ENCODE measurements around the gene MICAL1. TPM values are rescaled to one million over a fixed set of nuclear protein-coding genes. Genes with fewer than 3 reads are reported as not detected.
A peak's percentile ranks its signal among the peaks of the same experiment; 100 is the strongest.

MICAL1 gene
- total RNA-seq, 4 donors from 2014 or later = 14.3 to 33.6 (median 21.7) TPM

DNA sequence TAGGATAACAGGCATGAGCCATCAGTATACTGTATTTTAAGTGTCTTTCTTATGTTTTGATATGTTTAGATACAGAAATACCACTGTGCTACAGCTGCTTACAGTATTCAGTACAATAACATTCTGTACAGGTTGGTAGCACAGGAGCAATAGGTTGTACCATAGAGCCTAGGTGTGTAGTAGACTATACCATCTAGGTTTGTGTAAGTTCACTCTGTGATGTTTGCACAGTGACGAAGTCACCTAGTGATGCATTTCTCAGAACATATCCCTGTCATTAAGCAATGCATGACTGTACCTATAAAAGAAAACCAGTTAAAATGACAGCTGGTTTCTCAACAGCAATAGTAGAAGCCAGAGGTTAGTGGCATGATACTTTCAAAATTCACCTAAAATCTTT, 30.5 kb upstream of the MICAL1 start:
- intact Hi-C loops (cut with DNase I) = no loop called here
- peaks cover 10 to 14% of the 10 kb centered on the region in 2 donors for H3K4me1 ChIP-seq
- H3K9me3 ChIP-seq = no peaks in the 10 kb centered on the region
- DNase-seq = no peak
- H3K27me3 ChIP-seq = no peaks in the 10 kb centered on the region
- H3K27ac ChIP-seq = no peak overlapping the region
- no peak overlapping the region for H3K4me3 ChIP-seq (replicated peaks in 1 of 3)
- H3K36me3 ChIP-seq = no peaks in the 10 kb centered on the region
- TF ChIP-seq, protein P1, sequence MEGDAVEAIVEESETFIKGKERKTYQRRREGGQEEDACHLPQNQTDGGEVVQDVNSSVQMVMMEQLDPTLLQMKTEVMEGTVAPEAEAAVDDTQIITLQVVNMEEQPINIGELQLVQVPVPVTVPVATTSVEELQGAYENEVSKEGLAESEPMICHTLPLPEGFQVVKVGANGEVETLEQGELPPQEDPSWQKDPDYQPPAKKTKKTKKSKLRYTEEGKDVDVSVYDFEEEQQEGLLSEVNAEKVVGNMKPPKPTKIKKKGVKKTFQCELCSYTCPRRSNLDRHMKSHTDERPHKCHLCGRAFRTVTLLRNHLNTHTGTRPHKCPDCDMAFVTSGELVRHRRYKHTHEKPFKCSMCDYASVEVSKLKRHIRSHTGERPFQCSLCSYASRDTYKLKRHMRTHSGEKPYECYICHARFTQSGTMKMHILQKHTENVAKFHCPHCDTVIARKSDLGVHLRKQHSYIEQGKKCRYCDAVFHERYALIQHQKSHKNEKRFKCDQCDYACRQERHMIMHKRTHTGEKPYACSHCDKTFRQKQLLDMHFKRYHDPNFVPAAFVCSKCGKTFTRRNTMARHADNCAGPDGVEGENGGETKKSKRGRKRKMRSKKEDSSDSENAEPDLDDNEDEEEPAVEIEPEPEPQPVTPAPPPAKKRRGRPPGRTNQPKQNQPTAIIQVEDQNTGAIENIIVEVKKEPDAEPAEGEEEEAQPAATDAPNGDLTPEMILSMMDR (IDR thresholded peaks at IDR 0.05) = no peak
- 94% methylated on average over 1 of the region's 1 CpG for WGBS, 2 donors

DNA sequence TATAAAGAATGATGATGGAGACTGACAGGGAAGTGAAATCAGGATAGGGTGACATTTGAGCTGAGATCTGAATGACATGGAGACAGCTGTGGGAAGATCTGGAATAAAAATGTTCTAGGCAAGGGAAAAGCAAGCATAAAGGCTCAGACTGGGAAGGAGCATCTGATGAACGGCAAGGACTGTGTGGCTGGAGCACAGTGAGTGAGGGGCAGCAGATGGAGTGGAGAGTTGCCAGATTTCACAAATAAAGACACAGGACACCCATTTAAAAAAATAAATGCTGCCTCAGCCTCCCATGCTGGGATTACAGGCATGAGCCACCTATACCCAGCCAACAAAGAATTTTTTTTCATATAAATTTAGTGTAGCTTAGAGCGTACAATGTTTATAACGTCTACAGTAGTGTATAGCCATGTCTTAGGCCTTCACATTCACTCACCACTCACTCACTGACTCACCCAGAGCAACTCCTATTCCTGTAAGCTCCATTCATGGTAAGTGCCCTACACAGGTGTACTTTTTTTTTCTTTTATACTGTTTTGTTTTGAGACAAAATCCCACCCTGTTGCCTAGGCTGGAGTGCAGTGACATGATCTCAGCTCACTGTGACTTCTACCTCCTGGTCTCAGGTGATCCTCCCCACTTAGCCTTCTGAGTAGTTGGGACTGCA, 29.8 kb upstream of the MICAL1 start:
- TF ChIP-seq, protein P1 (IDR thresholded peaks at IDR 0.05) = no peak
- no peak for TF ChIP-seq POLR2A (IDR thresholded peaks at IDR 0.05)
- Histone ChIP-seq H3K27ac (no peak overlapping the region), H3K4me3 (replicated peaks in 1 of 3) (no peak overlapping the region), H3K4me1 (peaks cover 17 to 20% of the 10 kb centered on the region in 2 donors), H3K27me3 (no peaks in the 10 kb centered on the region), H3K36me3 (no peaks in the 10 kb centered on the region), H3K9me3 (no peaks in the 10 kb centered on the region)
- intact Hi-C loops (cut with DNase I) = no loop called here
- WGBS, 2 donors = 86 to 87% methylated on average over 3 of the region's 3 CpGs
- no peak for DNase-seq

DNA sequence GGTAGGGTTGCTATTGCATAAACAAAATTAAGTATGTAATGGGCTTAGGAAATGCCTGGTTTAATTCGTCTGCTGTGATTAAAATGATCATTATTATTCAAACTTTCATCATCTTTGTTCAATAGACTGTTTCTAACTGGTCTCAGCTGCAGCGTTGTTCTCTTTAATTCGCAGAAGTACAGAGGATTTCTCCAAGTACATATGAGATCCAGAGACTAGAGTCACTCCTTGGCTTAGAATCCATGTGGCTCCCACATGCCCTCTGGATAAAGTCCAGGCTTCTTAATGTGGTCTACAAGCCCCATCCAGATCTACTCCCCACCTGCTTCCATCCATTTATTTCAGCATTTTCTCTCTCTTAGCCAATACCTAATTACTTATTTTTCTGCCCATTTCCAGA, 28.6 kb upstream of the MICAL1 start:
- 63 to 78% methylated on average over 3 of the region's 3 CpGs for WGBS, 2 donors
- intact Hi-C loops (cut with DNase I) = no loop called here
- Histone ChIP-seq H3K27ac (no peak overlapping the region), H3K4me3 (replicated peaks in 1 of 3) (no peak overlapping the region), H3K36me3 (no peaks in the 10 kb centered on the region), H3K9me3 (no peaks in the 10 kb centered on the region), H3K27me3 (no peaks in the 10 kb centered on the region), H3K4me1 (peaks cover 26 to 31% of the 10 kb centered on the region in 2 donors)
- TF ChIP-seq, protein P1 (IDR thresholded peaks at IDR 0.05) = no peak
- no peak for TF ChIP-seq POLR2A (IDR thresholded peaks at IDR 0.05)
- no peak for DNase-seq

- H3K27me3 ChIP-seq = no peaks in the 10 kb centered on the region
- no peaks in the 10 kb centered on the region for H3K36me3 ChIP-seq
- no peaks in the 10 kb centered on the region for H3K9me3 ChIP-seq
- 4% methylated on average over 6 of the region's 6 CpGs for WGBS, 2 donors
- peaks cover 31 to 35% of the 10 kb centered on the region in 2 donors for H3K4me1 ChIP-seq
- no peak overlapping the region for H3K4me3 ChIP-seq (replicated peaks in 1 of 3)
- no peak for DNase-seq
- TF ChIP-seq, protein P1 (IDR thresholded peaks at IDR 0.05) = no peak
- no peak for TF ChIP-seq POLR2A (IDR thresholded peaks at IDR 0.05)
- intact Hi-C loops (cut with DNase I) = no loop called here
- peak overlapping the region in 1 of 3 donors; percentile 53 for H3K27ac ChIP-seq
Measured at GRCh38 chr6:109483735-109484057, 28.1 kb upstream of the MICAL1 start.

DNA sequence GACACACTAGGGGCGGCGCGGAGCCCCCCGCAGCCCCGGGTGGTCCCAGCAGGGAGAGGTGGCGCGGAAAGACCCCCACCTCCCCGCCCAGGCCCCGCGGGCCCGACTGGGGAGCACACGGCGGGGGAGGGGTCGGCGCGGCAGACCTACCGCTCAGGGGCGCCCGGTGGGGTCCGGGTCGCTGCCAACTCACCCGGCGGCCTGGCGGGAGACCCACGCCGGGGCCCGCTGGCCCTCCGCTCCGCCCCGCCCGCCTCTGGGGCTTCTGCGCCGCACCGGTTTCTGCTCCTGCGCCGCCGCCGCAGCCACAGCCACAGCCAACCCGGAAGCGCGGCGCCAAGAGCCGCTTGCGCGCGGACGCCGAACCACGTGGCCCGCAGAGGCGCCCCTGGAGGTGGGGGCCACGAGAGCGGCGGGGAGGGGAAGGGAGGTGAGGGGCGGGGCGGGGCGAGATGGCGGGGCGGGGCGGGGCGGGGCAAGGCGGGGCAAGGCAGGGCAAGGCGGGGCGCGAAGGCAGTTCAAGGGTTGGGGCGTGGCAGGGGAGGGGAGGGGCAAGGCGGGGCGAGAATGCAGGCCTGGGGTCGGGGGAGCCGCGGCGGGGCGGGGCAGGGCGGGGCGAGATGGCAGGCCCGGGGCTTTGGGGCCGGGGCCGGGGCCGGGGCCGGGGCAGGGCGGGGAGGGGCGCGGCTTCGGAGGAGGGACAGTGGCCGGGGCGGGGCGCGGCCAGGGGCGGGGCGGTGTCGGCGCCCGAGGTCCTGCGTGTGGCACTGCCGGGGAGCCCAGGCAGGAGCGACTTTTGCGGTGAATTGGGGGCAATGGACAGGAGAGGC, 27.5 kb upstream of the MICAL1 start, which contains the start of gene ZBTB24:
Gene ZBTB24, minus strand, starts transcription at position 315 of the 830 bp plus-strand sequence. CDS start 1,193 bp downstream, outside the sequence.
- peak; percentile 50 to 82 for TF ChIP-seq POLR2A (IDR thresholded peaks at IDR 0.05)
- TF ChIP-seq, protein P1 (IDR thresholded peaks at IDR 0.05) = no peak
- H3K27ac ChIP-seq = peak within 1 kb of the TSS; percentile 54 to 71 (median 70)
- no peaks in the 10 kb centered on the region for H3K36me3 ChIP-seq
- peak; percentile 90 to 92 for DNase-seq
- no peaks in the 10 kb centered on the region for H3K9me3 ChIP-seq
- 1 to 3% methylated on average over 17 to 32 of the region's 97 CpGs for WGBS, 2 donors
- H3K4me3 ChIP-seq (replicated peaks in 1 of 3) = peak within 1 kb of the TSS; percentile 75 to 97 (median 88)
- peaks cover 31 to 40% of the 10 kb centered on the region in 2 donors for H3K4me1 ChIP-seq
- intact Hi-C loops (cut with DNase I) = no loop called here
- no peaks in the 10 kb centered on the region for H3K27me3 ChIP-seq

All from thyroid gland (tissue), 4 donors.